Activated T-helper 1 cell treated with anti-CD3 and anti-CD28 coated beads, Interleukin-2, amount 50 U/mL, for 16 hours (primary cell): ENCODE data around the gene ZNF277.
A peak's percentile ranks its signal among the peaks of the same experiment; 100 is the strongest.

Experiments
- DNase-seq, 2 donors: peaks; one replicate each; pipeline ENCODE4 v3.0.0-alpha.2; 2020; ENCODE audit warnings: low read depth in 1 of 2, low spot score in 1 of 2

Gene ZNF277

GRCh38 chr7:112184455-112184854 lies 22.0 kb upstream of the ZNF277 start:
- DNase-seq: no peak

GRCh38 chr7:112185005-112185834 lies 21.3 kb upstream of the ZNF277 start:
- no peak for DNase-seq

GRCh38 chr7:112186300-112186699 lies 20.2 kb upstream of the ZNF277 start:
- no peak for DNase-seq

GRCh38 chr7:112188257-112188656 lies 18.2 kb upstream of the ZNF277 start:
- DNase-seq: no peak

DNA sequence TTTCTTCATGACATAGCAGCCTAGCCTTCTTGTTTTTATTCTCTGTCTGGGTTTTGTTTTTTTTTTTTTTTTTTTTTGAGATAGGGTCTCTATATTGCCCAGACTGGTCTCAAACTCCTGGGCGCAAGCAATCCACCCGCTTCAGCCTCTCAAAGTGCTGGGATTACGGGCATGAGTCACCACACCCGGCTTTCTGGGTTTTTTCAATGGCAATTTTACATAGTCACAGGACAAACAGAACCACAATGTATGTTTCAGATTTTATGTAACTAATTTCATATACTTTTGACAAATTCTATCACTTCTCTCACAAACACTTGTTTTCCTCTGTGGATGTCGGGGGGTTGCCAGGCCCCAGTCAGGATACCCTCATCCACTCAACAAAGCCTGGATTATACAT lies 16.8 kb upstream of the ZNF277 start:
- DNase-seq: no peak

DNA sequence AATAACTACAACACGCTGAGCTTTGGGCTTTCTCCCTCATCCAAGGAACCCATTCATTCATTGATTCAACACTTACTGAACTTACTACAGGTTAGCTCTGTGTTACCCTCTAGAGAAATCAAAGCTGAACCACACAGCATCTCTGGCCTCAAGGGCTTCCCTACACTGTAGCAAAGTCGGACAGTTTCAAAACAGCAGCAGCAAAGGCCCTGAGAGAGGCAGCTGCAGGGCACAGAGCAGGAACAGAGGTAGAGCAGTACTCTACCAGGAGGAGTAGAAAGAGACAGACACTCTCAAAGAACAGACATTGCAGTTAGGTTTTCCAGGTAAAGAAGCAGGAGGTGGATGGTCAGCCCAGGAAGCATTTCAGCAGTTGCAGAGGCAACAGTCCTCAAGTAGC lies 16.4 kb upstream of the ZNF277 start:
- DNase-seq: no peak

- no peak for DNase-seq
These were observed 14.0 kb upstream of the ZNF277 start for GRCh38 chr7:112192236-112193154.

GRCh38 chr7:112193915-112194502 lies 12.5 kb upstream of the ZNF277 start:
- no peak for DNase-seq

DNA sequence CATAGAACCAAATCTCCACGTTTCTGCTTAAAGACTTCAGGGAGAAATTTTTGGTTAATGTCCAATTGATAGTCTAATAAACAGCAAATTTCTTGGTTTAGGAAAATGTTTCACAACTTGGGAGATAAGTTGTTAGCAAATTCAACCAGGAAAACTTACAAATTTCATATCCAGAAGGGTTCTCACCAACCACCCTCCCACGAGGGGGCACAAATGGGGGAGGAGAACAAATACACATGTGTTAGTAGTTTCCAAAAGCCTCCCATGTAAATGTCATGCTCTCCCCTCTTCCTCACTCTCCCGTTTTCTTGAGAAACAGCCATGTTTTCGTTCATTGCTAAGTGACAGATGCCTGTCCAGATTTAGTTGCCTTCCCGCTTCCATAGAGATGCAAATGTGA lies 10.8 kb upstream of the ZNF277 start:
- DNase-seq: no peak

GRCh38 chr7:112197322-112197721 lies 9.2 kb upstream of the ZNF277 start:
- DNase-seq: no peak

GRCh38 chr7:112199035-112199655 lies 7.3 kb upstream of the ZNF277 start:
- DNase-seq: no peak

GRCh38 chr7:112199672-112200071 lies 6.8 kb upstream of the ZNF277 start:
- no peak for DNase-seq

GRCh38 chr7:112201411-112201810 lies 5.1 kb upstream of the ZNF277 start:
- no peak for DNase-seq

GRCh38 chr7:112201839-112202238 lies 4.7 kb upstream of the ZNF277 start:
- no peak for DNase-seq

GRCh38 chr7:112202816-112203215 lies 3.7 kb upstream of the ZNF277 start:
- no peak for DNase-seq

GRCh38 chr7:112203365-112203739 lies 3.1 kb upstream of the ZNF277 start:
- no peak for DNase-seq

- no peak for DNase-seq
These were observed 1.8 kb upstream of the ZNF277 start for GRCh38 chr7:112204499-112205342.

GRCh38 chr7:112205343-112206237 lies 905 bp upstream of the ZNF277 start:
- peak in 1 of 2 donors; percentile 13 for DNase-seq

DNA sequence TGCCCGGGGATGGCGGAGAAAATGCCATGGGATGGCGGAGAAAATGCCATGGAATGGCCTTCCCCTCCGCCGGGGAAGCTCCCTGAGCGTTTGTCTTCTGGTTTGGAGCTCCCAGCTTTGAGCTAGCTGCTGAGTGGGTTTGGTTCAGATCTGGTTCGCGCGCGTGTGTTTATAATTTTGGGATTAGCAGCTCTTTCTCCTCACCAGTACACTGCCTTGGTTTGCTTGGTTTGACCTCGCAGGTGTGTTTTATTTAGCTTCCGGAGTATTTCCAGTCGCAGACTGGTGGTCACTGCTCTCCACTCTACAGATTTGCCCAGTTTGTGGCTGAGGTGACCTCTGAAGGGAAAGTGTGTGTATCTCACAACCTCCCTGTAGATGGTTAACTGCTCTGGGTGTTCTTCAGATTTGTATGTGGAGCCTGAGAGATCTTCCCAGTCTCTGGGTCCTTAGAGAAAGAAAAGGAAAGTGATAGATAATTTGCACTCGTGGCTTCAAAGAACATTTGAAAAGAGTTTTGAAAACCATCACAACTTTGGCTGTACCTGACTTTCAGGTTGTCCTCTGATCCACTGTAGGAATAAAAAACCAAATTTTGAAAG lies 597 bp downstream of the ZNF277 start:
- no peak for DNase-seq
